H9 (cell line): Measurements from ENCODE around the gene TPSAB1. TPM values are rescaled to one million over a fixed set of nuclear protein-coding genes. Genes with fewer than 3 reads are reported as not detected.
"Not testable (repeated sequence)": the region's sequence is repeated elsewhere in the genome, so short reads cannot be mapped to it uniquely, and the experiment has no call there.

Experiments used
- DNase-seq: peaks from one replicate; pipeline ENCODE4 v3.0.0-alpha.2; 2017
- H2AFZ ChIP-seq: one replicate; pipeline ENCODE4 v1.6.1; 2013; ENCODE audit warnings: mild to moderate bottlenecking, low read length, control low read depth, moderate library complexity
- H2AK5ac ChIP-seq: 2 replicates; pipeline ENCODE4 v1.6.1; 2013; ENCODE audit warnings: low read length, control low read depth, mixed read lengths; ENCODE audit not compliant: insufficient read length
- H2BK120ac ChIP-seq: one replicate; pipeline ENCODE4 v1.6.1; 2013; ENCODE audit warnings: low read depth, mild to moderate bottlenecking, low read length, control low read depth, inconsistent platforms; ENCODE audit not compliant: poor library complexity, severe bottlenecking
- H2BK12ac ChIP-seq: 2 replicates; pipeline ENCODE4 v1.6.1; 2013; ENCODE audit warnings: low read length, control low read depth, mixed read lengths, low read depth; ENCODE audit not compliant: insufficient read length
- H2BK15ac ChIP-seq: 2 replicates; pipeline ENCODE4 v1.6.1; 2013; ENCODE audit warnings: low read depth, low read length, control low read depth
- H2BK20ac ChIP-seq: one replicate; pipeline ENCODE4 v1.6.1; 2013; ENCODE audit warnings: low read depth, mild to moderate bottlenecking, low read length, control low read depth, inconsistent platforms; ENCODE audit not compliant: poor library complexity, severe bottlenecking
- H2BK5ac ChIP-seq: 2 replicates; pipeline ENCODE4 v1.6.1; 2013; ENCODE audit warnings: low read length, control low read depth, mixed read lengths; ENCODE audit not compliant: insufficient read length
- H3K14ac ChIP-seq: 2 replicates; pipeline ENCODE4 v1.6.1; 2013; ENCODE audit warnings: low read length, control low read depth; ENCODE audit not compliant: insufficient read depth
- H3K18ac ChIP-seq: 2 replicates; pipeline ENCODE4 v1.6.1; 2013; ENCODE audit warnings: low read depth, mild to moderate bottlenecking, mixed read lengths, low read length, control low read depth; ENCODE audit not compliant: insufficient read length
- H3K23ac ChIP-seq: 2 replicates; pipeline ENCODE4 v1.6.1; 2013; ENCODE audit warnings: low read length, control low read depth, mixed read lengths, low read depth; ENCODE audit not compliant: insufficient read length
- H3K23me2 ChIP-seq: 2 replicates; pipeline ENCODE4 v1.6.1; 2013; ENCODE audit warnings: low read depth, mild to moderate bottlenecking, mixed read lengths, low read length, control low read depth; ENCODE audit not compliant: insufficient read length, poor library complexity, severe bottlenecking
- H3K27ac ChIP-seq: 2 replicates; pipeline ENCODE4 v1.5.1; 2013; ENCODE audit warnings: low read length, control low read depth, mixed read lengths, low read depth; ENCODE audit not compliant: insufficient read length
- H3K27me3 ChIP-seq: 2 replicates; pipeline ENCODE4 v1.6.1; 2013; ENCODE audit warnings: low read length, control low read depth, inconsistent platforms; ENCODE audit not compliant: insufficient read depth
- H3K4ac ChIP-seq: 2 replicates; pipeline ENCODE4 v1.6.1; 2013; ENCODE audit warnings: low read depth, mild to moderate bottlenecking, control low read depth, inconsistent platforms, low read length, moderate library complexity
- H3K4me1 ChIP-seq: 2 replicates; pipeline ENCODE4 v1.6.1; 2013; ENCODE audit warnings: low read length, control low read depth, inconsistent platforms; ENCODE audit not compliant: insufficient read depth
- H3K4me2 ChIP-seq: 2 replicates; pipeline ENCODE4 v1.6.1; 2013; ENCODE audit warnings: low read length, control low read depth, mixed read lengths; ENCODE audit not compliant: insufficient read length, insufficient read depth
- H3K56ac ChIP-seq: 2 replicates; pipeline ENCODE4 v1.6.1; 2013; ENCODE audit warnings: low read depth, mild to moderate bottlenecking, mixed read lengths, low read length, control low read depth; ENCODE audit not compliant: insufficient read length
- H3K79me1 ChIP-seq: 2 replicates; pipeline ENCODE4 v1.6.1; 2013; ENCODE audit warnings: low read depth, mild to moderate bottlenecking, moderate library complexity, low read length, control low read depth, inconsistent platforms; ENCODE audit not compliant: insufficient read depth, poor library complexity, severe bottlenecking
- H3K79me2 ChIP-seq: 2 replicates; pipeline ENCODE4 v1.6.1; 2013; ENCODE audit warnings: low read length, control low read depth, inconsistent platforms; ENCODE audit not compliant: insufficient read depth
- H3K9ac ChIP-seq: 2 replicates; pipeline ENCODE4 v1.6.1; 2013; ENCODE audit warnings: low read length, control low read depth, mixed read lengths; ENCODE audit not compliant: insufficient read length; ENCODE audit errors: extremely low read depth
- H3K9me3 ChIP-seq: one replicate; pipeline ENCODE4 v1.6.1; 2013; ENCODE audit warnings: low read depth, low read length, inconsistent platforms; ENCODE audit not compliant: control insufficient read depth
- H3T11ph ChIP-seq: one replicate; pipeline ENCODE4 v1.6.1; 2013; ENCODE audit warnings: mild to moderate bottlenecking, low read length, control low read depth, inconsistent platforms
- H4K20me1 ChIP-seq: one replicate; pipeline ENCODE4 v1.6.1; 2013; ENCODE audit not compliant: control insufficient read depth, insufficient read length, insufficient read depth
- H4K5ac ChIP-seq: 2 replicates; pipeline ENCODE4 v1.6.1; 2013; ENCODE audit warnings: low read depth, mild to moderate bottlenecking, mixed read lengths, low read length, control low read depth; ENCODE audit not compliant: insufficient read length
- H4K8ac ChIP-seq: replicated peaks from 2 replicates; pipeline ENCODE4 v1.6.1; 2013; ENCODE audit warnings: low read length, control low read depth, mixed read lengths, low read depth; ENCODE audit not compliant: insufficient read length
- H4K91ac ChIP-seq: 2 replicates; pipeline ENCODE4 v1.6.1; 2013; ENCODE audit warnings: low read depth, mild to moderate bottlenecking, moderate library complexity, mixed read lengths, low read length, control low read depth; ENCODE audit not compliant: insufficient read length
- H3K27ac Mint-ChIP-seq, 3 experiments: 2 replicates in 2 of 3; 3 replicates in 1 of 3; pipeline ENCODE4 v1.8.0; 2020 to 2021; ENCODE audit warnings: mixed read lengths in 3 of 3, mild to moderate bottlenecking in 1 of 3, moderate library complexity in 1 of 3
- H3K27me3 Mint-ChIP-seq: 2 replicates; pipeline ENCODE4 v1.8.0; 2021; ENCODE audit warnings: low read depth, mild to moderate bottlenecking, moderate library complexity, mixed read lengths
- H3K36me3 Mint-ChIP-seq, 3 experiments: 2 replicates in 2 of 3; 3 replicates in 1 of 3; pipeline ENCODE4 v1.8.0; 2020 to 2021; ENCODE audit warnings: low read depth in 3 of 3, mixed read lengths in 3 of 3; ENCODE audit not compliant: insufficient read depth in 1 of 3
- H3K4me1 Mint-ChIP-seq, 2 experiments: 2 replicates each; pipeline ENCODE4 v1.8.0; 2020; ENCODE audit warnings: mixed read lengths in 2 of 2
- H3K4me3 Mint-ChIP-seq, 2 experiments: 2 replicates in 1 of 2; 3 replicates in 1 of 2; pipeline ENCODE4 v1.8.0; 2020 to 2021; ENCODE audit warnings: mild to moderate bottlenecking in 2 of 2, mixed read lengths in 2 of 2, moderate library complexity in 1 of 2
- H3K9me3 Mint-ChIP-seq, 2 experiments: 2 replicates in 1 of 2; 3 replicates in 1 of 2; pipeline ENCODE4 v1.8.0; 2020; ENCODE audit warnings: mild to moderate bottlenecking in 2 of 2, mixed read lengths in 2 of 2, moderate library complexity in 1 of 2
- WGBS: extraction: QIAGEN DNeasy Blood & Tissue Kit; methylation state at CpG from one replicate; pipeline ENCODE4 v1.1.7; 2013; ENCODE audit warnings: missing lambda C conversion rate, low lambda C conversion rate, mixed read lengths; ENCODE audit not compliant: insufficient read length; ENCODE audit errors: extremely low coverage; 5-methylcytosine and 5-hydroxymethylcytosine counted together
- total RNA-seq: library from RNA; stranded (reverse); gene quantifications from 2 replicates; pipeline ENCODE4 v1.2.1, GENCODE V29; 2021

Gene TPSAB1
- total RNA-seq, 1 experiment from 2014 or later: not detected

GRCh38 chr16:1256296-1256873, 15.9 kb downstream of the TPSAB1 start:
- H2BK120ac ChIP-seq, H3K9me3 Mint-ChIP-seq, H4K8ac ChIP-seq, H4K20me1 ChIP-seq, H3K23ac ChIP-seq, H3K9me3 ChIP-seq, H2BK20ac ChIP-seq, H3K23me2 ChIP-seq, H3K14ac ChIP-seq, H4K91ac ChIP-seq, H2BK15ac ChIP-seq, DNase-seq, H3K4ac ChIP-seq, H2BK5ac ChIP-seq, H3K4me2 ChIP-seq, H3K27ac Mint-ChIP-seq, H2AK5ac ChIP-seq, H2BK12ac ChIP-seq, H3K27me3 ChIP-seq, H3K79me2 ChIP-seq, H3K4me1 ChIP-seq, H3K4me3 Mint-ChIP-seq, H3K79me1 ChIP-seq, H2AFZ ChIP-seq, H3K18ac ChIP-seq, H3K9ac ChIP-seq, H4K5ac ChIP-seq, H3K27ac ChIP-seq, H3K56ac ChIP-seq, H3T11ph ChIP-seq, H3K36me3 Mint-ChIP-seq: not testable (repeated sequence)
- peaks cover 0 to 11% of the 10 kb centered on the region in 2 experiments; a peak in 3 of 4 replicates for H3K4me1 Mint-ChIP-seq
- peaks cover 29% of the 10 kb centered on the region for H3K27me3 Mint-ChIP-seq
- WGBS: no CpG with 5 or more reads among the region's 23 CpGs
